NB4 (cell line): Measurements from ENCODE around the gene MAP3K5.

ENCODE experiments used
- DNase-seq: peaks from one replicate; pipeline ENCODE4 v3.0.0; 2010; ENCODE audit warnings: low read depth
- H3K4me3 ChIP-seq: one replicate; pipeline ENCODE4 v1.5.1; 2011; ENCODE audit warnings: mild to moderate bottlenecking, low read depth, low read length, moderate library complexity
- MYC ChIP-seq: IDR thresholded peaks from 2 replicates; pipeline ENCODE4 v1.6.1; 2011; ENCODE audit warnings: low read depth, low read length
- POLR2A ChIP-seq: IDR thresholded peaks from 2 replicates; pipeline ENCODE4 v1.6.1; 2011; ENCODE audit warnings: mild to moderate bottlenecking; ENCODE audit not compliant: insufficient read length; ENCODE audit errors: extremely low read depth
- TF ChIP-seq, protein P1 (sequence below): IDR thresholded peaks from one replicate; pipeline ENCODE4 v1.5.1; 2012; ENCODE audit warnings: low read depth, low read length
- TF ChIP-seq, protein P2 (sequence below): IDR thresholded peaks from 2 replicates; pipeline ENCODE4 v1.6.1; 2011; ENCODE audit warnings: low read depth, low read length

The MAP3K5 gene

DNA sequence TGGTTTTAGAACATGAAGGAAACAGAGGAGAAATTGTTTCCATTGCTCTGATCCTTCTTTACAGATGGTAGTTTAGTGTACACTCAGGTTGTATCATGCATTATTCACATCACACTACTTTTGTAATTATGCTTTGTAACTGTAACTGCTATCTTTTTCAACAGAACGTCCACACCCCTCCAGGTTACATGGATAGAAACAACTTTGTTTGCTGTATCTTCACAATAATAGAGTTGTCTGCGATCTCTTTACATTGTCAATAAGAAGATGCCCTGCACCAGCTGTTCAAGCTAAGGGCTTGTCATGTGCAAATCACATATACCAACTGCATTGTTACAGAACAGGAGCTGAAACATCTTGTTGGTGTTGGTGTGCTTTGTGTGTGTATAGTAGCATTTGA lies 174.2 kb downstream of the MAP3K5 start:
- no peak overlapping the region for H3K4me3 ChIP-seq
- DNase-seq = no peak
- TF ChIP-seq, protein P1, sequence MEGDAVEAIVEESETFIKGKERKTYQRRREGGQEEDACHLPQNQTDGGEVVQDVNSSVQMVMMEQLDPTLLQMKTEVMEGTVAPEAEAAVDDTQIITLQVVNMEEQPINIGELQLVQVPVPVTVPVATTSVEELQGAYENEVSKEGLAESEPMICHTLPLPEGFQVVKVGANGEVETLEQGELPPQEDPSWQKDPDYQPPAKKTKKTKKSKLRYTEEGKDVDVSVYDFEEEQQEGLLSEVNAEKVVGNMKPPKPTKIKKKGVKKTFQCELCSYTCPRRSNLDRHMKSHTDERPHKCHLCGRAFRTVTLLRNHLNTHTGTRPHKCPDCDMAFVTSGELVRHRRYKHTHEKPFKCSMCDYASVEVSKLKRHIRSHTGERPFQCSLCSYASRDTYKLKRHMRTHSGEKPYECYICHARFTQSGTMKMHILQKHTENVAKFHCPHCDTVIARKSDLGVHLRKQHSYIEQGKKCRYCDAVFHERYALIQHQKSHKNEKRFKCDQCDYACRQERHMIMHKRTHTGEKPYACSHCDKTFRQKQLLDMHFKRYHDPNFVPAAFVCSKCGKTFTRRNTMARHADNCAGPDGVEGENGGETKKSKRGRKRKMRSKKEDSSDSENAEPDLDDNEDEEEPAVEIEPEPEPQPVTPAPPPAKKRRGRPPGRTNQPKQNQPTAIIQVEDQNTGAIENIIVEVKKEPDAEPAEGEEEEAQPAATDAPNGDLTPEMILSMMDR = no peak
- TF ChIP-seq POLR2A = no peak
- TF ChIP-seq, protein P2, sequence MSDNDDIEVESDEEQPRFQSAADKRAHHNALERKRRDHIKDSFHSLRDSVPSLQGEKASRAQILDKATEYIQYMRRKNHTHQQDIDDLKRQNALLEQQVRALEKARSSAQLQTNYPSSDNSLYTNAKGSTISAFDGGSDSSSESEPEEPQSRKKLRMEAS = no peak
- TF ChIP-seq MYC = no peak

DNA sequence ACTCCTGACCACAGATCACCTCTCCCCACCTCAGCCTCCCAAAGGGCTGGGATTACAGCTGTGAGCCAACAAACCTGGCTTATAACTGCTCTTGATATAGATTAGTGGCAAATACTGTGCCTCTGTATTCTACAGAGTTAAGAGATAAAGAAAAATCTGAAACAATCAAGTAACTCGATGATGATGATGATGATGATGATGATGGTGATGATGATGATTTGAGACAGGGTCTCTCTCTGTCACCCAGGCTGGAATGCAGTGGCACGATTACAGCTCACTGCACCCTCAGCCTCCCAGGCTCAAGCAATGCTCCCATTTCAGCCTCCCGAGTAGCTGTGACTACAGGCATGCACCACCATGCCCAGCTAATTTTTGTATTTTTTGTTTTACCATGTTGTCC lies 175.8 kb downstream of the MAP3K5 start:
- DNase-seq = no peak
- H3K4me3 ChIP-seq = no peak overlapping the region
- TF ChIP-seq MYC = no peak
- TF ChIP-seq, protein P1 = no peak
- TF ChIP-seq POLR2A = no peak
- TF ChIP-seq, protein P2 = no peak

DNA sequence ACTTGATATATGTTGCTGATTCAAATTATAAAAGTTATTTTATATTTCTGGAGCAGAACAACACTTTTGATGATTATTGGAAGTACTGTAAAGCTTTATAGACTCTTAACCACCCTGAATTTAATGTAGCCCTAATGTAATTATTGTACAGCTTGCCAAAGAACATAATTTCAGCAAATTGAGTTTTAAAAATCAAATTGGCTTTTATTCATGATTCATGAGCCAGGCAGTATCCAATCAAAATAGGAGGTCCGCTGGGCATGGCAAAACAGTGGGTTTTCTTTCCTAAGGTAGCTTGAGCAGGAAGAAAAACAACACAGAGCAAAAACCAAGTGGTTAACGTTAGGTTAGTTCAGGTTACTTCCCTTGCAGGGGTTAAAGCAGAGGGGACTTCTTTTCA lies 177.3 kb downstream of the MAP3K5 start:
- no peak overlapping the region for H3K4me3 ChIP-seq
- TF ChIP-seq POLR2A (no peak), MYC (no peak)
- TF ChIP-seq, protein P2 = no peak
- TF ChIP-seq, protein P1 = no peak
- no peak for DNase-seq

DNA sequence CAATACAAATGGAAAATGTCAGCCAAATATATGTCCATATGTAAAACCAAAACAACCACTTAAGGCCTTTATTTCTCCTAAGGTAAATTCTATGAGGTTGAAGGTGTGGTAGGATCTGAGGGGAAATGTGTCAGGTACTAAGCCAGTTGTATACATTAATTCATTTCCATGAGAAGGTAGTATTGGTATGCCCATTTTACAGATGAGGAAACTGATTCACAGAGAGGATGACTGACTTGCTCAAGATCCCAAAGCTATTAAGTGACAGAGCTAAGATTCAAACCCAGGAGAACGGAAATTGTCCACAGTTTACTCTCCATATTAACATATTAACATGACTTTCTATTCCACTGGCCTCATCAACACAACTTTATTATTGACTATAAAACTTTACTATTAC lies 177.9 kb downstream of the MAP3K5 start:
- TF ChIP-seq POLR2A (no peak), MYC (no peak)
- TF ChIP-seq, protein P2 = no peak
- TF ChIP-seq, protein P1 = no peak
- no peak for DNase-seq
- no peak overlapping the region for H3K4me3 ChIP-seq

DNA sequence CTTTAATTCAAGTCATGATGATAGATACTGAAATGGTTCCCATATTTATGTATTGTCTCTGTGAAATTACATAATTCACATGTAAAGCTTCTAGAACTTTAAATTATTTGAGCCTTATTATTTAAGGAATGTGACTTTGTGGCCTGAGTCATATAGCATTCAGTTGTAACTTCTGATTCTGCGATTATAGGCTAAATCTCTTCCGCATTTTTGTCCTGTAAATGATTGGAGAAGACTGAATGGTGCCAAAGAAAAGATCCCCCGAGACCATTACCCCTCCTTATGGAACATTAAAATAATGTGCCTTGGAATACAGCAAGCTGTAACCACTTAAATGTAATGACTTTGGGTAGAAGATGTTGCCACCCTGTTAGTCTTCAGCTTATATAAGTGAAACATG lies 178.8 kb downstream of the MAP3K5 start:
- no peak for DNase-seq
- no peak overlapping the region for H3K4me3 ChIP-seq
- TF ChIP-seq, protein P1 = no peak
- TF ChIP-seq, protein P2 = no peak
- TF ChIP-seq POLR2A = no peak
- no peak for TF ChIP-seq MYC
